ENCODE results near the gene STXBP2.

Gene STXBP2

DNA sequence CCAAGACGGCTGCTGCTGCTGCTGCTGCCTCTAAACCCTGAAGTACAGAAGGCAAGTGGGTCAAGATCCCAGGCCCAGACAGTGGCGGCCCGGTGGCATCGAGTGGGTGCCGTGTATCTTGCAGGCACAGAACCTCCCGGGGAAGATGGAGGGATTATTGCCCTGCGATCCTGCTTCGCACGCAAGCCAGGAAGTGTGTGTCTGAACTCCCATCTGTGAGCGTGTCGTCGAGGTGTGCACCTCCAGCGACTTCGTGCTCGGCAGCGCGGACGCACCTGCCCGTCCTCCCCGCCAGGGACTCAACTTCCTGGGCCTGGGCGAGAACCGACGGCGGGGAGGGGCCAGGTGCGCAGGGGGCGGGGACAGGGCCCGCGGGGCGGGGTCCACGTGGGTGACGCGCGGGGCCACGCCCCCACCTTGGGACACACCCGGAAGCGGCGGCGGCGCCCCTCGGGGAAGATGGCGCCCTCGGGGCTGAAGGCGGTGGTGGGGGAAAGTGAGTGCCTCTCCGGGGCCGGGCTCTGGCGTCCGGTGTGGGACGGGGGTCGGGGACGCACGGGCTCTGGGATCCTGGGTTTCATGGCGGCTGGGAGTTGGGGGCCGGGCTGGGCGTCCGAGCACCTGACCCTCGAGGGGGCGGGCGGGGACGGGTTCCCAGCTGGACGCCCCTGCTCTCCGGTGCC lies at the start of gene STXBP2:
Gene STXBP2 (plus strand): TSS at position 420 of the 683 bp plus-strand sequence. CDS start 40 bp downstream, at position 460.
- peak; percentile 84 for DNase-seq (ENCODE audit: low read depth in 2 of 2)

DNA sequence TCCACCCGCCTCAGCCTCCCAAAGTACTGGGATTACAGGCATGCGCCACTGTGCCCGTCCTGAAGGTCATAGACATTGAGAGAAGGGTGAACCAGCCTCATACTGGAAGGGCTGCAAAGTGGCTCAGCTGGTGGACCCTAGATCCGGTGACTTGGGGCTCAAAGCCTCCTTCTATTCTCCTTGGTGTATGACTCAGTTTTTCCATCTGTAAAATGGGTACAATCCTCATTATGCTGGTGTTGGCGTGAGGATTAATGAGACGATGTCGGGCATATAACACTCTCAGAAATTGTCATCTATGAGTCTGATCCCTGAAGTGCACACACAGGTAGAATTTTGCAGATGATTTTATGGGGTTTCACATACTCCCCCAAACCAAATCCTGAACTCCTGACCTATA lies 47.1 kb upstream of the STXBP2 start:
- DNase-seq (ENCODE audit: low read depth in 2 of 2), result no peak

DNA sequence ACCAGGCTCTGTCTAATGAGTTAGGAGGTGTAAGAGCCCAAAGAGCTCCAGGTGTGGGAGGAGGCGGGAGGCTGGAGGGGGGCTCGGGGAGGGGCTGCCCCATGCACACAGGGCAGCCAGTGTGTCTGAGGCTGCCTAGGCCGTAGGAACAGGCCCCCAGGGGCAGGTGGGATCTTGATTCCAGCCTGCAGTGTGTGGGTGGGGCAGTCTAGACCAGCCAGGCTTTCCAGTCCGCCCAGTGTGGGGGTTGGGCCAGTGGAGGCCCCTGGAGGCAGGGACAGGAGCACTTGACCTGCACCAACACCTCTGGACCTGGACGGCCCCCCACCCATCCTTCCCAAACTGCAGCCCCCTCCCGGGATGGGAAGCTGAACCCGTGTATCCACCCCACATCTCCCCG lies 46.7 kb upstream of the STXBP2 start:
- DNase-seq (ENCODE audit: low read depth in 2 of 2), result no peak

DNA sequence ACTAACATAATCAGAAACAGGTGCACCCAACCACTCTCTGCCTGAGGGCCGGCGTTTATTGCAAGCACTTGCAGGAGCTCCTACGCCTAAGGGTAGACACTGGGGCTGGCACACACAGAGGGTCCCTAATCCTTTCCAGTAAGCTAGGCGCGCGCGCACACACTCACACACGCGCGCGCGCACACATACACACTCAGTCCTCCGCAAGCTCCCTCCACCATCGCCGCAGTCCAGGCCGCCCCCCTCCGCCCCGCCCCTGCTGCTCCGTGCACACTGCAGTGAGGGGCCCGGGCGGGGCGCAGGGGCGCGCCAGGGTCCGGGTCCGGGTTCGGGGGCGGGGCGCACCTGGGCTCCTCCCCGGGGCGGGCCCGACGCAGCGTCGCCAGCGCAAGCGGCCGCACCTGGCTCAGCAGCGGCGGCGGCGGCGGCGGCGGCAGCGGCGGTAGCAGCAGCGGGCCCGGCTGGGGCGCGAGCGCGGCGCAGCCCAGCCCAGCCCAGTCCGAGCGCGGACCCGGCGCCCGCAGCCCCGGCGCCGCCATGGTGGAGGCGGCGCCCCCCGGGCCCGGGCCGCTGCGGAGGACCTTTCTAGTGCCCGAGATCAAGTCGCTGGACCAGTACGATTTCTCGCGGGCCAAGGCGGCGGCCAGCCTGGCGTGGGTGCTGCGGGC lies 41.3 kb upstream of the STXBP2 start, which contains the start of gene CAMSAP3:
Gene CAMSAP3 (plus strand): TSS at position 398 of the 668 bp plus-strand sequence. CDS start 140 bp downstream, at position 538.
- peak in 1 of 2 donors; percentile 11 for DNase-seq (ENCODE audit: low read depth in 2 of 2)

DNA sequence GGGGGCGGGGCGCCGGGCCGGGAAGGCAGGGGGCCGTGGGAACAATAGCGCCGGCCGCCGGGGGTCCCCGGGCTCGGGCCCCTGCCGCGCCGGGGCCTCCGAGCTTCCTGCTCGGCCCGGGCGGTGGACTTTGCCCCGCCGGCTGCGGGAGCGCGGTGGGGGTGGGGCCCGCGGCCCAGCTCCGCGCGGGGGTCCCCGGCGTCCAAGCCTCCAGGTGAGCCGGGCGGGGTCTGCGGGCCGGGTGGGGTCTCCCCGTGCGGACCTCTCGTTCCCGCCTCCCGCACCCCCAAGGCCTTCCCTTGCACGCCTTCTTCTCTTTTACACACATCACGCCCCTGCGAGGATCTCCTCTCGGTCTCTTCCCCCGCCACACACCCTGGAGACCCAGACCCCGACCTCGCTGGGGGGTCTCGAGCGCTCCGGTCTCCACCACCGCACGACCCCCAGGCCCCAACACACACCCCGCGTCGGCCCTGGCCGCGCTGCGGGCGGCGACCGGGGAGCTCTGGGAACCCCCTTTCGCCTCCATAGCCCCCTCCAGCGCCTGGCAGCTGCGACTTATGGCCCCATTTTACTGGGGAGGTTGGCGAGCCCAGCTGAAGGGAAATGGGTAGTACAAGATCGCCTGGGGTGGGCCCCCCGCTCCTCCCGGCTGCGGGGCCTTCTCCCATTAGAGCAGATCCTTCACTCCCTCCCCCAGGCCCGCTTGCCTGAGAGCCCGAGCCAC lies 40.5 kb upstream of the STXBP2 start:
- DNase-seq (ENCODE audit: low read depth in 2 of 2), result no peak

DNA sequence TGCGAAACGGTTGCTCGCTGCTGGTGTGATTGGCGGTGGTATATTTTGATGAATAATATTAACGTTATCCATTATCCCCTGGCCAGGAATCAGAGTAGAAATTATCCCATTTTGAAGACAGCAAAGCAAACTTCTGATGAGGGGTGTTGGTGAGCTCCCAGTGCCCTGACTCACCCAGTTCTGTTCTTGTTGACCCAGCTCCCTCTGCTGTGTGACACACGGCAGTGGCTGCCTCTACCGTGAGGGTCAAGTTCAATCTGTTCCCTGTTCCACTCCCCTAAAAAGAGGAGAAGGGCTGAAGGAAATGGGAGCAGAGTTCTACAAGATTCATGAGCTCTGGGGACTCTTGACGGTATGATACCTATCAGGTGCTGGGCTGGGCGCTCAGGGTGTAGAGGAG lies 39.2 kb upstream of the STXBP2 start:
- DNase-seq (ENCODE audit: low read depth in 2 of 2), result no peak

DNA sequence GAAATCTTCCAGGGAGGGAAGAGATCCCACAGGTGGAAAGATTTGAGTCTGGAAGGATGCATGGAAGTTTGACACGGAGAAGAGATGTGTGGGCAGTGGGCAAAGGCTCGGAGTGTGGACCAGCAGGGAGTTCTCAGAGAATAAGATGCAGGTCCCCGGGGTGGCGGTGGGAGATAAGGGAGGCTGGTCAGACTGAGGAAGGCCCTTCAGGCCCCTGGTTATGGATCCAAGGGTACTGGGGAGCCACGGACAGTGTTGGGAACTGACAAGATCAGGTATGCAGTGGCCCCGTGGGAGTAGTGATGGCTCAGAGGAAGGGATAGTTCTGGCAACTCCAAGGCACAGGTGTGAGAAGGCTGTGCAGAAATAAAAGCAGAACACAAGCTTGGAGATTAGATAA lies 38.7 kb upstream of the STXBP2 start:
- DNase-seq (ENCODE audit: low read depth in 2 of 2), result no peak

DNA sequence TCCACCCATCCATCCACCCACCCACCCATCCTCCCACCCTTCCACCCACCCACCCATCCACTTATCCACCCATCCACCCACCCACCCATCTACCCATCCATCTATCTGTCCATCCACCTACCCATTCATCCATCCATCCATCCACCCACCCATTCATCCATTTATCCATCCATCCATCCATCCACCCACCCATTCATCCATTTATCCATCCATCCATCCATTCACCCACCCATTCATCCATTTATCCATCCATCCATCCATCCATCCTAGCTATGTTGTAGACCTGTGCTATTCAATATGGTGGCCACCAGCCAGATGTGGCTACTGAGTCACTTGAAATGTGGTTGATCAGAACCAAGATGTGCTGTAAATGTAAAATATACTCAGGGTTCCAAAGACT lies 36.2 kb upstream of the STXBP2 start:
- no peak for DNase-seq (ENCODE audit: low read depth in 2 of 2)

DNA sequence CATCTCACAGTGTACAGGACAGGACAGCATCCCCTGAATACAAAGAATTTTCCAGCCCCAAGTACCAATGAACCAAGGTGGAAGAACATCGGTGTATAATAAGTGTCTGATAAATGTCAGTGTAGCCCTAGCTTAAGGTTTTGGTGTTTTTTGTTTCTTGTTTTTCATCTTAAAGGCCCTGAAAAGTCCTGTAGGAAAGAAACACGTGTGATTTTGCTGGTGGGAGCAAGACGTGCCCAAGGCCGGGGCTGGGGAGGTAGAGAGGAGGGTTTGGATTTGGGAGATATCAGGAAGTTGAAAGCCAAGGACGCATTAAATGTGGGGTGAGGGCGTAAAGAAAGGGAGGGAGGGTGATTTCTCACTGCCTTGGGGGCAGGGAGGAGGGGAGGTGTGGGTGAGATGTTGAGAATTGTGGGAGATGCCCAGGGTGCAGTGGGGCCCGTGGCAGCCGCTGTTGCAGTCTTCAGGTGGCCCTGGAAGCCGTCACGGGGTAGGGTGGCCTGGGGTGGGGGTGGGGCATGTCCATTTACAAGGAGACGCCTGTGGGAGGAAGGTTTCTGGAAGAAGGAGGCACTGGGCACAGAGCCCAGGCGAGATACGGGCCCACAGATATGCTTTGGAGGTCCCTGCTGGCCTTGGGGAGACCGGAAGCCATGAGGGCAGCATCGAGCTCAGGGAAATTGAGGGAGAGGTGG lies 34.5 kb upstream of the STXBP2 start:
- no peak for DNase-seq (ENCODE audit: low read depth in 2 of 2)

DNA sequence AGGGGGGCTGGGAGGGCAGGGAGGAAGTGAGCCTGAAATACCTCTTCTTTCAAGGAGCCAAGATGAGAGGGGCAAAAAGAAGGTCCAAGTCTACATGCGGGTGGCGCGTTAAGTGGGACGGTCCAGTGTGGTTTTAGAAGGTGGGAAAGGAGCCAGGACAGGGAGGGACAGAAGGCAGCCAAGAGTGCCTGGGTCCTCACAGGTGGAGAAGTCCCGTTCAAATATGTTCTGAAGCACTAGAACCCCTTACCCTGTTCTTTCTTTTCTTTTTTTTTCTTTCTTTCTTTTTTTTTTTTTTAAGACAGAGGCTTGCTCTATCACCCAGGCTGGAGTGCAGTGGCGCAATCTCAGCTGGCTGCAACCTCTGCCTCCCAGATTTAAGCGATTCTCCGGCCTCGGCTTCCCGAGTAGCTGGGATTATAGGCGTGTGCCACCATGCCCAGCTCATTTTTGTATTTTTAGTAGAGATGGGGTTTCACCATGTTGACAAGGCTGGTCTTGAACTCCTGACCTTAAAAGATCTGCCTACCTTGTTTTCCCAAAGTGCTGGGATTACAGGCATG lies 33.9 kb upstream of the STXBP2 start:
- DNase-seq (ENCODE audit: low read depth in 2 of 2), result no peak

DNA sequence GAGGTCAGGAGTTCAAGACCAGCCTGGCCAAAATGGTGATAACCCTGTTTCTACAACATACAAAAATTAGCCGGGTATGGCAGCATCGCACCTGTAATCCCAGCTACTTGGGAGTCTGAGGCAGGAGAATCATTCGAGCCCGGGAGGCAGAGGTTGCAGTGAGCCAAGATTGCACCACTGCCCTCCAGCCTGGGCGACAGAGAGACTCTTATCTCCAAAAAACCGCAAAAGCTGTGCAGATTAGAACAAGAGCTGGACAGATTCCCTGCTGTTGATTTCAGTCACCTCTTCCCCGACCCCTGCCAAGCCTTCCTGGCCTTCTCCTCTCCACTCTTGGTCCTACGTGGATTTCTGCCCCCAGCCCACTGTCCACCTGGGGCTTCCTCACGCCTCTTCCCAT lies 33.0 kb upstream of the STXBP2 start:
- DNase-seq (ENCODE audit: low read depth in 2 of 2), result no peak

DNA sequence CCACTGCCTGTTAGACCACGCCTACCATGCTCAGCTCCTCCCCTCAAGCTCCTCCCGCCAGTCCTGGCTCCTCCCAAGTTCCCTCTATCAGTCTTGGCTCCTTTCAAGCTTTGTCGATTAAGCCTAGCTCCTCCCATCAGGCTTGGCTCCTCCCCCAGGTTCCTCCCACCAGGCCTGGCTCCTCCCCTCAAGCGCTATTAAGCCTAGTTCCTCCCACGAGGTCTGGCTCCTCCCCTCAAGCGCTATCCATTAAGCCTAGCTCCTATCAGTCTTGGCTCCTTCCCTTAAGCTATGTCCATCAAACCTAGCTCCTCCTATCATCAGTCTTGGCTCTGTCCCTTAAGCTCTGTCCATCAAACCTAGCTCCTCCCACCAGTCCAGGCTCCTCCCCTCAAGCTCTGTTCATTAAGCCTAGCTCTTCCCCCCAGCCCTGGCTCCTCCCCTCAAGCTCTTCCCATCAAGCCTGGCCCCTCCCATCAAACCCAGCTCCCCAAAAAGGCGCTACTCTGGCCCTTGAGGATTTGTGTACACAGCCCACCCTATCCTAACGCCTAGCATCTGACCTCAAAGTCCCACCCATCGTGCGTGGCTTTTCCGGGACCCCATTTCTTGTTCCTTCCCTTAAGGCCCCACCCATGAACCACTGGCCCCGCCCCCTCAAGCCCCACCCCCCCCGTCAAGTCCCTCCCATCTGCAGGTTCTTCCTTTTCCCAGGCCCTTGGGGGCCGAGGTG lies 31.3 kb upstream of the STXBP2 start:
- DNase-seq (ENCODE audit: low read depth in 2 of 2), result no peak

DNA sequence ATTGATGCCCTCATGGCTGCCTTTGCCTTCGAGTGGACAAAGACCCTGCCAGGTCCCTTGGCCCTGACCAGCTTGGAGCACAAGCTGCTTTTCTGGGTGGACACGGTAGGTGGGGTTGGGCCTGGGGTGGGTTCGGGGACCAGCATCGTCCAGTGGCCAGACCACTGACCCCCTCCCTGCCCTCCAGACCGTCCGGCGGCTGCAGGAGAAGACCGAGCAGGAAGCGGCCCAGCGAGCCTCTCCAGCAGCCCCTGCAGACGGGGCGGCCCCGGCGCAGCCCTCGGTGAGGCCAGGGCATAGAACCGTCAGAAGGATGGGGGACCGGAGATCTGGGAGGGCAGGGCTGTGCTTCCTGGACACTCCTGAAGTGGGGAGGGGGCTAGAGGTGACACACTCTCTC lies 30.6 kb upstream of the STXBP2 start:
- DNase-seq (ENCODE audit: low read depth in 2 of 2), result no peak

DNA sequence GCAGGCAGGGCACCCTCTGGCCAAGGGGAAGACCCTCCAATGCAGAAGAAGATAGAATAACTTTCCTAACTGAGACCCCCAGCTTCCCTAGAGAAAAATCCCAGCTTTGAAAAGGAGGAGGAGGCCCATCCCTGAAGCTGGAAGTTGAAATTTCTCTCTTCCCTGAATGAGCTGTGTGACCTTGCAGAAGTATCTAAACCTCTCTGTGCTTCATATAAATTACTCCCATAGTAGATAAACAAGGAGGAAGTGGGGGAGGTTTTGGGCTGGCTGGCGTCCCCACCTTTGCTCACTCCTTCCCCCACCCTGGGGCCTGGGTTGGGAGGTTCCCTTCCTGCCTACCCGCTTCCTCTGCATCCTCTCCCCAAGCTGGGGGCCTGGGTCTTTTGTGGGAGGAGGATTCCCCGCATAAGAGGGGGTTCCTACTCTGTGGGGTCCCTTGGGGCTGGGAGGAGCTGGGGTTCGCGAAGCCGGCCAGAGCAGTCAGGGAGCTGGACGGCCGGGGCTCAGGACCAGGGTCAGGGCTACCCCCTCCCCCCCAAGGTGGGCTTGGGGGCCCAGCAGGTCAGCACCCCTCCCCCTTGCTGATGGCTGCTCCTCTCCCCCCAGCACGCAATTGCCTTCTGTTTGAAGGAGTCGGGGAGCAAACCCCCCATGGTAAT lies 29.6 kb upstream of the STXBP2 start:
- DNase-seq (ENCODE audit: low read depth in 2 of 2), result no peak

DNA sequence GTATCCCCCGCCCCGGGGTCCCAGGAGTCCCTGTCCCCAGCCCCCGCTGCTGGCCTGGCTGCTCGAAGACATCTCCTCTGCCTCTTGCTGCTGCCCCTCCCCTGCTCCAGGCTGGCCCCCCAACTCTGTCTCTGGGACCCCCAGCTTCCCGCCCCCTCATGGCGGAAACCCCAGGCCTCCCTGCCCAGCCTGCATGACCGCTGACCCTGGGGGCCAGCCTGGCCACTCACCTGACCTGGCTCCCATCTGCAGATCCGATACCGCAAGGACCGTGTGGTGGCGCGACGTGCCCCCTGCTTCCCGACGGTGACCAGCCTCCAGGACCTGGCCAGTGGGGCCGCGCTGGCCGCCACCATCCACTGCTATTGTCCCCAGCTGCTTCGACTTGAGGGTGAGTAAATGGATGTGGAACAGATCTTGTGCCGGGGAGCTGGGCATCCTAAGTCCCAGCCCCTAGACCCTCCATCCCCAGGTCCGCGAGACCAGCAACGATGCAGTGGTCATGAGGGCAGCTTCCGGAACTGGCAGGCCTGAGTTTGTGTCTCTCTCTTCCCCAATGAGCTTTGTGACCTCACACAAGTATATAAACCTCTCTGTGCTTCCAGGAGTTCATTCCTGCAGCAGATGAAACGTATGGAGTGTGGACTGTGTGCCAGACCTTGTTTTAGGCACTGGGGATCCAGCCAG lies 28.9 kb upstream of the STXBP2 start:
- DNase-seq (ENCODE audit: low read depth in 2 of 2), result no peak

DNA sequence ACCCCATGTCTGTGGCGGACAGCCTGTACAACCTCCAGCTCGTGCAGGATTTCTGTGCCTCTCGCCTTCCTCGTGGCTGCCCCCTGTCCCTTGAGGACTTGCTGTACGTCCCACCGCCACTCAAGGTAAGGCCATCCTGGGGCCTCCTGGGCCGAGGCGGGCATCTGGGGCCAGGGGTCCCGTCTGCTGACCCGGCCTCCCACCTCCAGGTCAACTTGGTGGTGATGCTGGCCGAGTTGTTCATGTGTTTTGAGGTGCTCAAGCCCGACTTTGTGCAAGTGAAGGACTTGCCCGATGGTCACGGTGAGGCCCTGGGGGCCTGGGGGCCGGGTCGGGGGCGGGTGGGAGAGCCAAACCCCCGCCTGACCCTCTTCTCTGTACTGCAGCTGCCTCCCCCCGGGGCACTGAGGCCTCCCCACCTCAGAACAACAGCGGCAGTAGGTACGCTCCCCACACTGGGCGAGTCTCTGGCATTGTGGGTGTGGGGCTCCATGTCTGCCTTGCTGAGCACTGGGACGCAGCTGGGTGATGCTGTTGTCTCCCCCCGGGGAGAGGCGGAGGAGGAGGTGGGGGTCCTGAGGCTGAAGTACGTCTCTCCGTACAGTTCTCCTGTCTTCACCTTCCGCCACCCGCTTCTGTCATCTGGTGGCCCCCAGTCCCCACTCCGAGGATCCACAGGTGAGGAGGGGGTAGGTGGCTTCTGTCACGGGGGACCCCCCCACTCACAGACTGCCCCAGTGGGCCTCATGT lies 26.2 kb upstream of the STXBP2 start:
- DNase-seq (ENCODE audit: low read depth in 2 of 2), result no peak

DNA sequence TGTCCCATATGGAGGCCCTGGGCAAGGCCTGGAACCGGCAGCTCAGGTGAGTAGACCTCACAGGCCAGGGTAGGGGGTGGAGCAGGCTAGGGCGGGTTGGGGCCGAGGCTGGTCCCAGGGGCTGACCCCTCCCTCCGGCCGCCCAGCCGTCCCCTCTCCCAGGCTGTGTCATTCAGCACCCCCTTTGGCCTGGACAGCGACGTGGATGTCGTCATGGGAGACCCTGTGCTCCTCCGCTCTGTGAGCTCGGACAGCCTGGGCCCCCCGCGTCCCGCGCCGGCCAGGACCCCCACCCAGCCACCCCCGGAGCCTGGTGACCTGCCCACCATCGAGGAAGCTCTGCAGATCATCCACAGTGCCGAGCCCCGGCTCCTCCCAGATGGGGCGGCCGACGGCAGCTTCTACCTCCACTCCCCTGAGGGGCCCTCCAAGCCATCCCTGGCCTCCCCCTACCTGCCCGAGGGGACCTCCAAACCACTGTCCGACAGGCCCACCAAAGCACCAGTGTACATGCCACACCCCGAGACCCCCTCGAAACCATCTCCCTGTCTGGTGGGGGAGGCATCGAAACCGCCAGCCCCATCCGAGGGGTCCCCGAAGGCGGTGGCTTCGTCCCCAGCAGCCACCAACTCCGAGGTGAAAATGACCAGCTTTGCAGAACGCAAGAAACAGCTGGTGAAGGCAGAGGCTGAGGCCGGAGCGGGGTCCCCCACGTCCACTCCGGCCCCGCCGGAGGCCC lies 25.2 kb upstream of the STXBP2 start:
- DNase-seq (ENCODE audit: low read depth in 2 of 2), result no peak

Data from activated CD8-positive, alpha-beta memory T cell treated with anti-CD3 and anti-CD28 coated beads for 4 hours (primary cell).